Stimulated activated CD8-positive, alpha-beta memory T cell treated with anti-CD3 and anti-CD28 coated beads, Interleukin-15, amount 100 ng/mL, for 4 hours (primary cell): Measurements from ENCODE around the gene CPSF4L.
A peak's percentile ranks its signal among the peaks of the same experiment; 100 is the strongest.

Experiments
- DNase-seq, 2 donors: peaks; one replicate each; pipeline ENCODE4 v3.0.0-alpha.2; 2020; ENCODE audit warnings: low read depth in 2 of 2

The CPSF4L gene

DNA sequence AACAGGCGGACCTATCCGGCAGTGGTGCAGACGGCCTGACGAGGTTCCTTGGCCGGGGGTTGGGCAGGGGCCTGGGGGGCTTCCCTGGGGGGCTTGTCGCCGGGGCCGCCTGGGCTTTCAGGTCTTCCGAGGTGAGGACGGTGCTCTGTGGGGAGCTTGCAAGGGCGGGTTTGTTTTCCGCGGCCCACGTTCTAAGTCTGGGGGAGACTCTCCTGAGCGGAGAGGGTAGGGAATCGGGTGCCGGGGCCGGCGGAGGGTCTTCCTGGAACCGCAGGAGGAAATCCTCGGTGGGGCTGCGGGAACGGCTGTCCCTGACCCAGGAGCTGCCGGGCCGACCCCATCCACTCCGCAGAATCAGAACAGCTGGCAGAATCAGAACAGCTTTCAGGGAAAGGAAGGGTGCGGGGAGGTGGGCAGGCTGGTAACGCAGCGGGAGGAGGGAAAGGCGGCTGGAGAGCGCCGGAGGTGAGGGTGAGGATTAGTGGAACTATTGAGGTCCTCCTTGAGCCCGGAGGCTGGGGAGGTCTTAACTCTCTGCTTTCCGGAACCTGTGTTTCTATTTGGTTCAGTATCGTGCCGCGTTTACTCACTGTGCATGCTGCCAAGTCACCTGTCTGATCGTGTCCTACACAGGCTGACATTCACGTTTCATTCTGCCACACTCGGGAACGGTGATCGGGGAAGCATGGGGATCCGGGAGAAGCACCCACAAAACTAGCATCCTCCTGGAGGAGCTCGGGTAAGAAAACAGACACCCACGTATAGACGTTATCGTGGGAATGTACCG lies 28.9 kb downstream of the CPSF4L start:
- no peak for DNase-seq

DNA sequence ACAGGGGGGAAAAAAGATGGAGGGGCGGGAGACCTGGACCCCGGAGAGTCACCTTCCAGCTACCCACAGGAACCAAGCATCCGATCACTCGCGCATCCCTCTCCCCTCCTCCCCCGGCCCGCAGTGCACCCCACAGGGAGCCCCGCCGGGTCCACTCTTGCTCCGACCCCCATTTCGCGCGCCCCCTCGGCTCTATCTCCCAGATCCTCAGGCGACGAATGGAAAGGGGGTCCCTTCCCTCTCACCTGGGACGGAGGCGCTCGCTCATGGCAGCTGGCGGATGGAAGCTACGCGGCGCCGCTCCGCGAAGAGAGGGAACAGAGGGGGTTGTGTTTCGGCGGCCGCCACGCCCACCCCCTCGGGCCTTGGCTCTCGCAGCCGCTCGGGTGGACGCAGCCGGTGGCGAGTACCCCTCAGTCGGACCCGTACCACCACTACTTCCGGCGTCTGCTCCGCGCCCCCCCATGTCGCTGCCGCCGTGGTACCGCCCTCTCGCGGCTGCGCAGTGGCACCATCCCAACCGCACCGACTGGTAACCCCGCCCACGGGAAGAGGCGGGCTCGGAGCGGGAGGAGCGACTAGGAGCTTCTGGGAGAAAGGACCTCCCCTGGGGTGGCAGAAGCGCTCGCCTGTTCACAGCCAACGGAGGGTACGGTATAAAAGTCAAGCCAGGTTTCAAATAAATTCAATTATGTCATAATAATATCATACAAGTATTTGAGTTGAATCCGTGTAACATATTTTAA lies 29.7 kb downstream of the CPSF4L start:
- DNase-seq = peak; percentile 94 to 96

DNA sequence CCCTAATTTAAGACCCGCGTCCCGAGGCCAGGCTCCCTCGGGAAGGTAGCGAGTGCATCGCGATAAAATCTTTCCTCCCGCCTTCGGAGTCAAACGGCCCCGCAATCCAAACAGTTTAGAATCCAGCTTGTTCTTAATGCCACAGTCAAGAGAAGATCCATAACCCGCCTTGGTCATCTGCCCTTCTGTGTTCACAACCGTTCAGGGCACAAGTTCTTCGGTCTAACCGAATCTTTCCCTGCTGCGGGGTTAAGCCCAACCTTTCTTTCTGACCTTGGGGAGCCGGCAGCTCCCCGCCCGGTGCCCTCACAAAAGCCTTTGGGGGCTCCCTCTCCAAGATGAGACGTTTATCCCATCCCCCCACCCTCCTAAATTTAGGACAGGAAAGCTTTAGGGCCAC lies 30.3 kb downstream of the CPSF4L start:
- DNase-seq = no peak

DNA sequence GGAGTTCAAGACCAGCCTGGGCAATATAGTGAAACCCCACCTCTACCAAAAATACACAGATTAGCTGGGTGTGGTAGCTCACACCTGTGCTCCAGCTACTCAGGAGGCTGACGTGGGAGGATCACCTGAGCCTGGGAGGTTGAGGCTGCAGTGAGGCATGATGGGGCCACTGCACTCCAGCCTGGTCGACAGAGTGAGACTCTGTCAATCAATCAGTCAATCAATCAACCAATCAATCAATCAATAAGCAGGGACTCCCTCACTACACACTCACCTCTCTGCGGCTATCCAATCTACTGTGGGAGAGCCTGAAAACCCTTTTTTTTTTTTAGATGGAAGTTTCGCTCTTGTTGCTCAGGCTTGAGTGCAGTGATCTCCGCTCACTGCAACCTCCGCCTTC lies 31.6 kb downstream of the CPSF4L start:
- no peak for DNase-seq

DNA sequence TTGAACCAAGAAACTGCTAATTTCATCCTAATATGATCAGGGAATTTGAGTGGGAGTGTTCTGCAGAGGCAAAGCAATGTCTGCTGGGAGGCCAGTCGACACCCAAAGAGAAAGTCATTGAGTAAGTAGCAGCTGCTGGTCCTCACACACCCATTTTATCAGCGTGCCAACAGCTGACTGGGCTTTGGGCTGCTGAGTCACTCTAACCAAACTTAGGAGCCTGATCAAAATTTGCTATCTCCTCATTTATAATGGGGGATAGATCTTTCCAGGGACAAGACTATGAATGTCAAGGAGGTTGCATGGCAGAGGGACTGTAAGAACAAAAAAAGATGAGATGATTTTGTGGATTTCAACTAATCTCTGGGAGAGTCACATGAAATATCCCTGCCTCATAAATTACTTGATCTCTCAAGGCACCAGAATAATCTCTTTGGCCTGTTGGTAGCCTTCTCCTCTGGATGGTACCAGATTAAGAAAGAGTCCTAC lies 32.9 kb downstream of the CPSF4L start:
- DNase-seq = no peak

DNA sequence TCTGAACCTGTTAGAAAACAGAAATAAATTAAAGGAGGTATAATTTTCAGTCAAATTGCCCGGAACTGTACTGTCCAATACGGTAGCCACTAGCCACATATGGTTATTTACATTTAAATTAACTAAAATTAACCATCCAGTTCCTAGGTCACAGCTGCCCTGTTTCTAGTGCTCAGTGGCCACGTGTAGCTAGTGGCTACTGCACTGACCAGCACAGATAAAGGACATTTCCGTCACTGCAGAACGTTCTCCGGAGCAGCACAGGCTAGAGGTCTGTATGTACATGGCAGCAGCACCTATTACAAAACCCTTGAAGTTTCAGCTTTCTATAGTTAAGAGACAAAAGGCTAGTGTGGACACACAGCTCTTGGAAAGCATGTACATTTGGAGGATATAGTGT lies 33.7 kb downstream of the CPSF4L start:
- no peak for DNase-seq

DNA sequence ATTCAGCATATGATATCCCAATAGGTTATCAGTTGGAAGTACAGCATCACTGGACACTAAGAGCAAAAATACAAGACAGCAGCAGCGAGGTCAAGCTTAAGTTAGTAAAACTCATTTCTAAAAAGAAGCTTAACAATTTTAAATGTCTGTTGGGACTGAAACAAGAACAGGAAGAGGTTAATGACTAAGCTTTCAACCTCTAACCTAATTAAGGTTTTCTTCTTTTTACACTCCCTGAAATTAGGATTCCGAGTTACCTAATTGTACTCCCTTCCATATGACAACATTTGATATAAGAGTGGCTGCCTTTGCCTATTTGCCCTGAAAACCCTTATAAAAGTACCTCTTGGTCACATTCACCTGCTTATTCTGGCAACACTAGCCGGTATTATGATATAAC lies 34.3 kb downstream of the CPSF4L start:
- DNase-seq = no peak

DNA sequence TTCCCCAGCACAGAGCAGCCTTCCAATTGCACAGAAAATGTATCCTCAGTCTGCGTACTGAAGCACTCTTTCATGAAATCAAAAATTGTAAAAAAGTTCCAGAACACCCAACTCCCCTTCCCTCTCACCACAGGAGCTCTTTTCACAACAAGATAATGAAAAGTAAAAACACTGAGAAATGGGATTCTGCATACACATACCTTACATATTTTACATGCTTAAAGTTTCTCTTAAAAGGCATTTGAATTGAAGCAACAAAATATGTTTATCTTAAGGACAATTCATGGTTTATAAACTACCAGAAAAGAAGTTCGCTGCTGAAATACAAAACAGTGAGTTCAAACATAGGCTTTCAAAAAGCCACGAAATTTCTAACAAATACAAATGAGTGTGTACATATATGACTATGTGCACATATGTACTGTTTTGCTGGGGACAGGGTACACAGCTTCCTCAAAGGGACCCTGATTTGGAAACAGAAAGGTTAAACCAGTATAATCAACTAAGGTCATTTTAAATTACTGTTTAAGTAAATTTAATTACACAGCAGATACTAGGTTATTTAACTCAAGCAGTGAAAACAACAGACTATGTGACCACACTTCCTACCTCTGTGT lies 35.0 kb downstream of the CPSF4L start:
- no peak for DNase-seq

DNA sequence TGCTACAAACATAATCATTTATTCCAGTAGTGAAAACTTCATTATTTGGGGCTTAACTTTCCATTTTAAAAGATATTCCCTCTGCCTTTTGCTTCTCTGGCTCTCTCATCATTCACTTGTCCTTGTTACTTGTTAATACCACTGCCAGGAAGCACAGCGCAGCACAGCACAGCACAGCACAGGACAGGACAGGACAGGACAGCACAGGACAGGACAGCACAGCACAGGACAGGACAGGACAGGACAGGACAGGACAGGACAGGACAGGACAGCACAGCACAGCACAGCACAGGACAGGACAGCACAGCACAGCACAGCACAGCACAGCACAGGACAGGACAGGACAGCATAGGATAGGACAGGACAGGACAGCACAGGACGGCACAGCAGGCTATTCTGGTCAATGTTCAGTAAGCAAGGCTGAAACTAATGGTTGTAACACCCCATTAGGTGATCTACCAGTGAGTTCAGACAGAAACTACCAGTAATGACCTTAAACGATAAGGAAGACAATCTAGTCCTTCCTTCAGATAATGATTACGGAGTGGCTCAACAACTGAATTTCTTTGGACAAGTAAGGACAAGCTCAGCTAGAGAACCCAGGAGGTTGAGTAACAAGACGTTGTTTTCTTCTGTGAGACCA lies 36.9 kb downstream of the CPSF4L start:
- no peak for DNase-seq

DNA sequence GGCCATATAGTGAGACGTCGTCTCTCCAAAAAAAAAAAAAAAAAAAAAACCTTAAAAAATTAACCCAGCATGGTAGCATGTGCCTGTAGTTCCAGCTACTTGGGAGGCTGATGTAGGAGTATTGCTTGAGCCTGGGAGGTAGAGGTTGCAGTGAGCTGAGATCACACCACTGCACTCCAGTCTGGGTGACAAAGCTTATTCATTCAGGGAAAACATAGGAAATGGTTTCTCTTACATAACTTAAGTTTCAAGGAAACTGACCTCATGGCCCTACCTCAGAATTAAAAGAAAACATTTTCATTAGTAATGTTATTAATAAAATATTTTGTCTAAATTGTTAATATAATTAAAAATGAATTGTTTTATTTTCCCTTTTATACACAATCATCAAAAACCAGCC lies 37.4 kb downstream of the CPSF4L start:
- no peak for DNase-seq

DNA sequence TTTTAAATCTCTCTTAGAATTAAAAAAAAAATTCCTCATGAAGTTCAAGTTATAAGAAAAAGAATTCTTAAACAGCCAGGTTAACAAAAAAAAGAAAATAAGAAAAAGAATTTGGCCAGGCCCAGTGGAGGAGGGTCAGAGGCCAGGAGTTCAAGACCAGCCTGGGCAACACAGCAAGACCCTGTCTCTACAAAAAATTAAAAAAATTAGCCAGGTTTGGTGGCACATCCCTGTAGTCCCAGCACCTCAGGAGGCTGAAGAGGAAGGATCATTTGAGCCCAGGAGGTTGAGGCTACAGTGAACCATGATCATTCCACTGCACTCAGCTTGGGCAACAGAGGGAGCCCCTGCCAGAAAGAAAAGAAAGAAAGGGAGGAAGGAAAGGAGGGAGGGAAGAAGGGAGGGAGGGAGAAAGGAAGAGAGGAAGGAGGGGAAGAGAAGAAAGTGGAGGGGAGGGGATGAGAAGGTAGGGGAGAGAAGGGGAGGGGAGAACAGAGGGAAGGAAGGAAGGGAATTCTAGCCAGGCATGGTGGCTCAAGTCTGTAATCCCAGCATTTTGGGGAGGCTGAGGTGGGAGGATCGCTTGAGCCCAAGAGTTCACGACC lies 38.0 kb downstream of the CPSF4L start:
- no peak for DNase-seq

DNA sequence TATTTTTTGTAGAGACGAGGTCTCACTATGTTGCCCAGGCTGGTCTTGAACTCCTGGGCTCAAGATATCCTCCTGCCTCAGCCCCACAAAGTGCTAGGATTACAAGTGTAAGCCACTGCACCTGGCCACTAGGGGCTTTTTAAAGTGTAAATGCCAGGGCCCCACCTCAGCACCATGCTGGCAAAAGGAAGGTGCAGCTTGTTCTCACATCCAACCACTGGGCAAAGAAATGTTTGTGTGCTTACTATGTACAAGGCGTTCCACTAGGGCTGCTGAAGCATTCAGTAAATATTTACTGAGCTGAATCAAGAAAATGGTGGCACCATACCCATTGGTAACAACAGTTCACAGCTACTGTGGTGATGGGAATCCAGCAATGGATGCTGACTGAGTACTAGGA lies 46.2 kb downstream of the CPSF4L start:
- DNase-seq = no peak

DNA sequence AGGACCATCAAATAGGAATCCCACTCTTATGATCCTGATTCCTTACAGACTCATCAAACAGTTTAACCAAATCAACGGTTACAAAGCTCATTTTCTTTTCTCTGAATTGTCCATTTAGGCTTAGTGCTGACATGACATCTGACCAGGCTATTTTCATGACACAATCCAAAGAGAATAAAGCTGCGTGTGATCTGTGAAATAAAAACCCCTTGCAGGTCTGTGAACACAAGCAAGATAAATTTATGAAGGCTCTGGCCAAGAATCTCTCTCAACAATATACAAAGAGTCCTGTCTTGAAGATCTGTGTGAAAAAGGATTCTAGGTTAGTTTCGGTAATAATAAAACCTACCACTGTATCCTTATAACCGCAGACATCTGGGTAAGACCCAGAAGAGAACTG lies 46.8 kb downstream of the CPSF4L start:
- no peak for DNase-seq

DNA sequence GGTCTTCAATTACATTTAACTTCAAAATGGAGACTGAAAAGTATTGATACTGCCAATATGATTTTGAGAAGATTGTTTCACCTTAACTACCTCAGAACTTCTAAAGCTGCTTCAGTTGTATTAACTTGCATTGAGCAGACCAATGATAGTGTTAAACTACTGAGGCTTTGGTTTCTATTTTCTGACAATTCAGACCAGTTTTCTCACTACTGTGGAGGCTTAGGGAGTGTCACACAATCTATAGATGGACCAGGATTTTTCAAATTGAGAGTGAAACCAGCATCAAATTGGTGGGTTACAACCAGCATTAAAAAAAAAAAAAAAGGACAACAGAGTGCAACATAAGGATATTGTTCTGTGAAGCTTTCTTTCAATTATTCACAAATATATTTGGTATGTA lies 47.7 kb downstream of the CPSF4L start:
- no peak for DNase-seq

DNA sequence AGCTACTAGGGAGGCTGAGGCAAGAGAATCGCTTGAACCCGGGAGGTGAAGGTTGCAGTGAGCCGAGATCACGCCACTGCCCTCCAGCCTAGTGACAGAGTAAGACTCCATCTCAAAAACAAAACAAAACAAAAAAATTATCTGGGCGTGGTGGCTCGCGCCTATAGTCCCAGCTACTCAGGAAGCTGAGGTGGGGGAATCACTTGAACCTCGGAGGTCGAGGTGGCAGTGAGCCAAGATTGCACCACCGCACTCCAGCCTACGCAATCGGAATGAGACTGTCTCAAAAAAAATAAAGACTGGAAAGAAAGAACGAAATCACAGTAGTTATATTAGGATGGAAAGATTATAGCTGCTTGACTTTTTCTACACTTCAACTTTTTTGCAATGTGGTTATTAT lies 49.9 kb downstream of the CPSF4L start:
- peak; percentile 19 to 36 for DNase-seq

DNA sequence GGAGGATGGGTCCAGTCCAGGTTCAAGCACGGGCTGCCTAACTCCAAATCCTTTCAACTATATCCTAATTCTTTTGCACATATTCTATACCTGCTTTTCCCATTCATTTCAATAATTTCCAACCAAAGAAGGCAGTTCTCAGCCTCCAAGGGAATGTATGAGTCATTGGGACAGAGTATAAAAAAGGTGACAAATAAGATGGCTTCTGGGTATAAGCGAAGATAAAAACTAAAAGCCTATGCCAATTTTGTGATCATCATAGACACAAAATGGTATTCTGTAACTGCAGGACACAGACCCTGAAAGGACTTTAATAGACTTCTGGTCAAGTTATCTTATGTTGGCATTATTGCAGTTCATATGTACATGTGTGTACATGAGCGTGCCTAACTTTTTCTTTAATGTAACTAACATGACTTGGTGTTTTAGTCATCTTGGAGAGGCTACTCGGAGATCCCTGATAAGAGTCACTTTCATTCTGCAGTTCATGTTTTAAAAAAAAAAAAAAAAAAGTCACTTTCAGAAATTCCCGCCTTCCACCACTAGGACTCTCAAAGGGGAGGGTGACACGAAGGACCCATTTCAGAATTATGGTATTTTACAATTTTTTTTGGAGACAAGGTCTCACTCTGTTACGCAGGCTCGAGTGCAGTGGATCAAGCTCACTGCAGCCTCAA lies 51.5 kb downstream of the CPSF4L start:
- no peak for DNase-seq

DNA sequence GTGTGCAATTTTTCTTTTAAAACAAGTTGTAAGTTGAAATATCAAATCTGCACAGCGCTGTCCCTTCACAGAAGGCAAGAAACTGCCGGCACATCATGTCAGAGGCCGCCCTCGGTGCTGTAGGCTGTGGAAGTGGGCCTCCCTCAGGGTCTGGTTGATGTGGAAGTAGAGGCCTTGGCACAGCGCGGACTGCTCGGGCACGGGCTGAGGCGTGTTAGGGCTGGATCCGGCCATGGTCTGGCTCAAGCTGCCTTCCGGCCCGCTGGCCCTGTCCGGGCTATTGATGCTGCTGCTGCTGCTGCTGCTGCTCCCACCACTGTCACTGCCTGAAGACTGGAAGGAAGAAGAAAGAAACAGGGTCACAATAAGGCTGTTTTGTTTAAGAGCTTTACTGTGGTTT lies 52.2 kb downstream of the CPSF4L start:
- DNase-seq = no peak

DNA sequence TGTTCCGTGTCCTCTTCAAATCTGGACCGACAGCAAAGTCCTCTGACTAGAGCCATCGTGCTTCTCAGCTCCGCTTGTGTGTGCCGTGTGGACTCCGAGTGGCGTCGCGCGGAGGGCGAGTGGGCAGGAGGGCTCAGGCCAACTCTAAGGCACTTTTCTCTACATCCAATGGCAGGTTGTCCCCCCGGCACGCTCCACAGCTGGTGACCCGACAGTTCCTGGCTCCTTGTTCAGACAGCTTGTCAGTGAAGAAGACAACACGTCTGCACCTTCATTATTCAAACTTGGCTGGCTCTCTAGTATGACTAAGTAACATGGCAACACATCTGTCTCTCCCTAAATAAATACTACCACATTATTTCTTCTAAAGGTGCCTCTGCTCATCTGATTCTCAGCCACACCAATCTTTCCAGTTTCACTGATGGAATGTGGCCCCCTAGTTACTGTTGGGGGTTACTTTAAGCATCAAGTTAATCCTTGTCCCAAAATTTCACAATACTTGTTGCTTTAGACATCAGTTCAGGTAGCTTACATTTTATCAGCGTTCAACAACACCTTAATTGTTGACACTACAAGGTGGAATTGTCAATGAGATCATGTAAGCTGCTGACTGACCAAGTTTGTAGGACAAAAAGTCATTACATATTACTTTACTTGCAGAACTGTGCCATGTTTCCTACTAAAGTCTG lies 53.4 kb downstream of the CPSF4L start:
- DNase-seq = no peak

DNA sequence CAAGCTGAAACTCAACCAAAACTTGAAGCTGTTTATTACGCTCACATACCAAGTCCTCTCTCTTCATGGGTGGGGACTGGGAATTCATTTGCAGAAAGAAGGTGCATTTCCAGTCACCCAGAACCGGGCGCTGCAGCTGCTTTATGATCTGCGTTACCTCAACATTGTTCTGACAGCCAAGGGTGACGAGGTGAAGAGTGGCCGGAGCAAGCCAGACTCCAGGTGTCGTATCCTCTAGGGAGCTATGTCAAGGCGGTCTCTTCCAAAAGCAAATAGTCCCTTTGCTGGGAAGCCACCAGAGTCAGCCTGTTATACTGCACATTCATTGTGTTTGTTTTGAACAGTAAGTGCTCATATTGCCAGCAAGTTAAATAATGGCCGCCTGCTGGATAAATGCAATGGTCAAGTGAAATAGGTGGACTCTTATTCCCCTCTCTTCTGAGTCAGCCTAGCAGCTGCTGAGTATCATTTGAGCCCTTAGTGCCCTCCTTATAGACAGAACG lies 56.2 kb downstream of the CPSF4L start:
- no peak for DNase-seq

DNA sequence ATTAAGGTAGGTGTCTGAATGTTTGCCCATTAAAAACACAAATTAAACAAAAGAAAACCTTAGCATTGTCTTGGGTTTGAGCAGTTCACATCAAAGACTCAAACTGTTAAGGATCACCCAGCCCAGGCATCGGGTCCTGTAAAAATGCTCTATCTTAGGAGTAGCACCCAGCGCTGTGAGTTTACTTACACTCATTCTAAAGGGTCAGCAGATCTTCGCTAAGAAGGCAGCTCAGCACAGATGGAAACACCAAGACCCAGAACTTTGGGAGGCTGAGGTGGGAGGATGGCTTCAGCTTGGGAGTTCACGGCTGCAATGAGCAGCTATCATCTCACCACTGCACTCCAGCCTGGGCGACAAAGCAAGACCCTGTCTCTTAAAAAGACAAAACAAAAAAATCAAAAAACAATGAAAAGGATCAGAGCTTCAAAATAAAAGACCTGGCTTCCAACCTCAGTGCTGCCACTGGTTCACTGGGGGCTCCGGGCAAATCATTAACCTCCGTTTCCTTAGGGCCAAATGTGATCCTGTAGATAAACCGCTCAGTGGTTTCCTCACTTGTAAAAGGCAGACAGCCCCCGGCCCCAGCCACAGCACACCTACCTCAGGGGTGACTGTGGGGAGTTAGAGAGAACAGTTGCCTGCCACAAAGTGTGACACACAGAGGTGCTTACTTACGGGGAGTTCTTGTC lies 57.7 kb downstream of the CPSF4L start:
- peak in 1 of 2 donors; percentile 10 for DNase-seq
